Activated naive CD4-positive, alpha-beta T cell treated with anti-CD3 and anti-CD28 coated beads, Interleukin-2, amount 10 ng/mL, durations not matched to agents 7 days and 5 days (primary cell): ENCODE measurements around the gene ENTREP1.

Experiments used
- CTCF ChIA-PET: fragments of 350-600 bp; sonication (Branson Sonifier 250); formaldehyde crosslinking; loops from one replicate; lab custom pipeline; 2021; ENCODE audit warnings: antibody characterized with exemption; lab: Charles Lee
- DNase-seq: peaks from one replicate; pipeline ENCODE4 v3.0.0-alpha.2; 2020
- H3K27ac Mint-ChIP-seq: one replicate; pipeline ENCODE4 v1.8.0; 2021; ENCODE audit warnings: mild to moderate bottlenecking, moderate library complexity, mixed read lengths
- H3K27me3 Mint-ChIP-seq: one replicate; pipeline ENCODE4 v1.8.0; 2021; ENCODE audit warnings: mild to moderate bottlenecking, mixed read lengths
- H3K36me3 Mint-ChIP-seq: one replicate; pipeline ENCODE4 v1.8.0; 2021; ENCODE audit warnings: mixed read lengths
- H3K4me1 Mint-ChIP-seq: one replicate; pipeline ENCODE4 v1.8.0; 2021; ENCODE audit warnings: mixed read lengths
- H3K4me3 Mint-ChIP-seq: one replicate; pipeline ENCODE4 v1.8.0; 2021; ENCODE audit warnings: mild to moderate bottlenecking, moderate library complexity, mixed read lengths
- H3K9me3 Mint-ChIP-seq: one replicate; pipeline ENCODE4 v1.8.0; 2021; ENCODE audit warnings: mixed read lengths

ENTREP1 gene

DNA sequence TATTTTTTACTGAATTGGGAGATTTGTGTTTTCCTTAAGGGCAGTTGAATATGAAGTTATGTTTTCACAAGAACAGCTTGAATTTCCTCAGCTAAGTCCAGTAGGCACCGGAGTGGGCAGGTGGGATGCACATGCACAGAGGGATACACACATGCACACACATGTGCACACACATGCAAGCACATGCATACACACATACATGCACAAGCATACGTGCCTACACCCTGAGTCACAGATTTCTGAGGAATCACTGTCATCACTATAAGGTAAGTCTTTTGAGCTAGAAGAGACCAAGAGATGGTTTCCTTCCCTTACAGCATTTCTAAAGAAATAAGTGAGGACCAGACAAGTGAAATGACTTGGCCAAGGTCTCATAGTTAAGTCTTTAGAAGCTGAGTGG lies 8.7 kb downstream of the ENTREP1 start:
- Mint-ChIP-seq H3K27ac (no peak overlapping the region), H3K36me3 (no peaks in the 10 kb centered on the region), H3K27me3 (peaks cover 17% of the 10 kb centered on the region), H3K9me3 (no peaks in the 10 kb centered on the region), H3K4me1 (no peaks in the 10 kb centered on the region), H3K4me3 (no peak overlapping the region)
- CTCF ChIA-PET, result no interaction called here
- no peak for DNase-seq

DNA sequence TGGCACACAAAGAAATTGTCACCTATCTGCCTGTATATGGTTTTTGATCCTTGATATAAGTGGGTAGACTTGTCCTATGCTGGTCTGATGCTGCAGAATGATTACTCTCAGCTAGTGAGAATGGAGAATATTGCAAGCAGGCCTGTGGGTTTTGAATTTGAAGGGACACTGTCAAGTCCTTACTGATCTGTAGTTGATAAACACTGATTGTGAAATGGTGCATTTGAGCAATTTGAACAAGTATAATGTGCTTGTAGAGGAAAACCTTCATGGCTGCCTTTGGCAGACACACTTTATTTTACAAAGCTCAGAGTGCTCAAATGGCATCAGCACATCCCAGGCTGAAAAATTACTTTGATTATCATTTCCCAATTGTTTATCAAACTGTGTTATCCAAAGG lies 9.3 kb downstream of the ENTREP1 start:
- Mint-ChIP-seq H3K27me3 (peaks cover 17% of the 10 kb centered on the region), H3K36me3 (no peaks in the 10 kb centered on the region), H3K9me3 (no peaks in the 10 kb centered on the region), H3K27ac (no peak overlapping the region), H3K4me1 (no peaks in the 10 kb centered on the region), H3K4me3 (no peak overlapping the region)
- CTCF ChIA-PET, result no interaction called here
- DNase-seq, result no peak

DNA sequence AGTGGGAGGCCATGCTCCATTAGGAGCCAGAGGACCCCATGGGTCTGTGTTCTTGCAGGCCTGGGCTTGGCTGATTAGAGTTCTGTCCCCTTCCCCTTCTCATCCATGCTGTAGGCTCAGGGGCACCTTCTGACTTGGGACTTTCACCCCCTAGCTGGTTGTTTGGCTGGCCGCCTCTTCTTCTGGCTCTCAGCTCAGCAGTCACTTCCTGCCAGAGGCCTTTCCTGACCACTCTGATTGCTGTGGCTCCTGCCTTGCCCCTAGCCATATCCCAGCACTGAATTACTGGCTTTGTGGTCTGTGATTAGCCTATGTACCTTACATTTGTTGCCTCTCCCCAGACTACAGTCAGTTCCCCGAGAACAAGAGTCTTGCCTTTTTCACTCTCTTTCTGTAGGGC lies 14.6 kb downstream of the ENTREP1 start:
- Mint-ChIP-seq H3K36me3 (no peaks in the 10 kb centered on the region), H3K9me3 (no peaks in the 10 kb centered on the region), H3K4me3 (no peak overlapping the region), H3K27ac (no peak overlapping the region), H3K27me3 (peaks cover 6% of the 10 kb centered on the region), H3K4me1 (no peaks in the 10 kb centered on the region)
- CTCF ChIA-PET, result no interaction called here
- DNase-seq, result no peak

DNA sequence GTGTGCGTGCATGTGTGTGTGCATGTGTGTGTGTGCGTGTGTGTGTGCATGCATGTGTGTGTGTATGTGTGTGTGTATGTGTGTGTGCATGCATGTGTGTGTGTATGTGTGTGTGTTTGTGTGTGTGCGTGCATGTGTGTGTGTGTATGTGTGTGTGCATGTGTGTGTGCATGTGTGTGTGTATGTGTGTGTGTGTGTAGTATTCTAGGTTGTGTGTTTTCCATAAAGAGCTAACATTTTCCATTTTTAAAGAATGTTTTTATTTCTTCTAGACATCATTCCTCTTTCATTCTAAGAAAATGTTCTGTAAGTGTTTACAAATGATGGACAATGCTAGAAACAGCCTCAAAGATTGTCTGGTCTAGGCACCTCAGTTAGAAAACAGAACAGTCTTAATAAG lies 15.6 kb downstream of the ENTREP1 start:
- no peak overlapping the region for H3K4me3 Mint-ChIP-seq
- H3K27ac Mint-ChIP-seq, result no peak overlapping the region

DNA sequence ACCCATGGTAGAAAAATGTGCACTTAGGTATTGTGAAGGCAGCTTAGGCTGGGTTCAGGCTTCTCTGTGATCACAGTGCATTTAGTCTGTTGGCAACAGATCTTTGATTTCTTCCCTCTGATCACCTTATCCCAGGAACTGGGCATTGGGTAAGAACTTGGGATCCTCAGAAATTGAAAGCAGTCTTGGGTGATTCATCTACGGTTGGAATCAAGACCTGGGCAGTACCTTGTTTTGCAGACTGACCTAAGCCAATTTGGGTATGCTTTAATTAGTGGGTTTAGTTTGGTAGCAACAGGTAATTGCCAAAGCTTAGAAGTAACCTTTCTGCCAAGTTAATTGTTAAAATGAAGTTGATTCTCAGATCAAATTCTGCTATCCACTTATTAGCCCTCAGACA lies 17.8 kb downstream of the ENTREP1 start:
- no peaks in the 10 kb centered on the region for H3K36me3 Mint-ChIP-seq
- H3K4me3 Mint-ChIP-seq, result no peak overlapping the region
- no peaks in the 10 kb centered on the region for H3K9me3 Mint-ChIP-seq
- H3K4me1 Mint-ChIP-seq, result no peaks in the 10 kb centered on the region
- no peak for DNase-seq
- no peak overlapping the region for H3K27ac Mint-ChIP-seq
- no peaks in the 10 kb centered on the region for H3K27me3 Mint-ChIP-seq
- CTCF ChIA-PET, result interaction anchor here (1.0 kb wide), 1 partner anchor 36 kb away, joined by 3 read pairs; no protein-coding TSS in a partner anchor

More for the DNA sequence above, 15.6 kb downstream of the ENTREP1 start:
- Mint-ChIP-seq H3K27me3 (peaks cover under 1% of the 10 kb centered on the region), H3K9me3 (no peaks in the 10 kb centered on the region), H3K36me3 (no peaks in the 10 kb centered on the region), H3K4me1 (no peaks in the 10 kb centered on the region)
- DNase-seq, result no peak
- CTCF ChIA-PET, result no interaction called here

DNA sequence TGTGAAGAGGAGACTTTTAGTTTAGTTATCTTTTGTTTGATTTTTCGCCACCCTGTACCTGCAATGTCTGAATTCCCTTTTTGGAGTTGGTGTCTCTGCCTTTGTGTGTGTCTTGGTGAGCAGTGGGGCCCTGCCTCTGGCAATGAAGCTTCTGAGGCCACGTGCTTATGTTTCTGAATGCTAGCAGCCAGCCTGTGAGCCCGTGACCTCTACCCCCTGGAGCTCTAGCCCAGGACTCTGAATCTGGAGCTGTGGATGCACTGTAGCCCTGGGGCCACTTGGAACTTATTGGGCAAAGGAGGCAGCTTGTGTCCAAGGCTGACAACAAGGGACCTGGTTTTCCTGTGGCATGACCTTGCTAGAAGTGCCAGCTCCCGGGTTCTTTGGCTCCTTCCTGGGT lies 19.4 kb downstream of the ENTREP1 start:
- no peak overlapping the region for H3K4me3 Mint-ChIP-seq
- no peaks in the 10 kb centered on the region for H3K4me1 Mint-ChIP-seq
- no peaks in the 10 kb centered on the region for H3K36me3 Mint-ChIP-seq
- H3K27me3 Mint-ChIP-seq, result no peaks in the 10 kb centered on the region
- H3K9me3 Mint-ChIP-seq, result no peaks in the 10 kb centered on the region
- CTCF ChIA-PET, result no interaction called here
- no peak for DNase-seq
- no peak overlapping the region for H3K27ac Mint-ChIP-seq

DNA sequence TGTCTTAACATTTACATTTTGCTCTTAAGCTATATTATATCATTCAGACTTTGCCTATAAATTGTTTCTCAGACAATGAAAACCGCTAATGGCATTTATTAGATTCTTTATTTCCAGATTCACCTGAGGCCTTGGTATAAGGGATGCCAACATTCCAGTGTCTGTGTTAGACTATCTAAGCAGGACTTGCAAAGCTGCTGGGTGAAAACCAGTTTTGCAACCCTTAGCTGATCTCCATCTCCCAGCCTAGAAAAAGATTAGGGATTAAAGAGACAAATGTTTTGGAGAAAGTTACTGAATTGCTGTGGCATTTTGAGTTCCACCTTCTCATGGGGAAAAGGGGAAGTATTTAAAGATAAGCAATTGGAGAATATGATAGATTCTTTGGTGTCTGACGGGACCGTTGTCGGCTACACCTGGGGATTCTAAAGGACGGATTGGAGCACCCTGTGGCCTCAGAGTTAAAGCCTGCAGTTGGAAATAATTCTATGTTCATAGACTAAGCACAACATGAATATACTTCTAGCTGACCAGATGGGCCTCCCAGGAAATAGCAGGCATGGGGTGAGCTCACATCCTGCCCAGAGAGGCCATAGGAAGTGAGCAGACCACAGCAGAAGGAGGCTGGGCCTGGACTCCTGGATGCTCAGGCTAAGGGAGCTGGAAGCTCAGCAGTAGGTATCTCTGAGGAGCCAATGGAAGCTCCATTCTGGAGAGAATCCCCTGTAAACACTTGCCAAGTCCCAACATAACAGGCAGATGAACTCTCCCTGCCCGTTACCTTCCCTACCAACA lies 21.8 kb downstream of the ENTREP1 start:
- Mint-ChIP-seq H3K9me3 (no peaks in the 10 kb centered on the region), H3K4me1 (no peaks in the 10 kb centered on the region), H3K4me3 (no peak overlapping the region), H3K27me3 (no peaks in the 10 kb centered on the region), H3K27ac (no peak overlapping the region), H3K36me3 (no peaks in the 10 kb centered on the region)
- no peak for DNase-seq
- CTCF ChIA-PET, result interaction anchor here (1.0 kb wide), 1 partner anchor 11 kb away, joined by 3 read pairs; no protein-coding TSS in a partner anchor

DNA sequence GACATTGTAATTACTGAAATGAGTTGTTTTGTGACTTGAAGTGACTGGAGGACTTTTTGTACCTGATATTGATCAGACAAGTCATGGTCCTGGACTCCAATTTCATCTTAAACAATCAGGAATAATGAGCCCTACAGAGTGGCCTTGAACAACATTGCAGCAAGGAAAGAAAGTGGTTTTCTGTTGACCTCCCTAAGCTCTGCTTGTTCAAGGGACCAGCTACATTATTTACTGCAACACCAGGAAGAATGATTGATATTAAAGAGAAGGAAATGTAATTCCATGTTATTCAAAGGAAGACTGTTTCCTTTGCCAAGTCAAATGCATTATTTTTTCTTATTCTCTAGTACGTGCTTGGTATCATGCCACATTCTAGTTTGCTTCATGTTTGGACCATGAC lies 22.6 kb downstream of the ENTREP1 start:
- Mint-ChIP-seq H3K27me3 (peaks cover 1% of the 10 kb centered on the region), H3K4me3 (no peak overlapping the region)
- CTCF ChIA-PET, result no interaction called here

DNA sequence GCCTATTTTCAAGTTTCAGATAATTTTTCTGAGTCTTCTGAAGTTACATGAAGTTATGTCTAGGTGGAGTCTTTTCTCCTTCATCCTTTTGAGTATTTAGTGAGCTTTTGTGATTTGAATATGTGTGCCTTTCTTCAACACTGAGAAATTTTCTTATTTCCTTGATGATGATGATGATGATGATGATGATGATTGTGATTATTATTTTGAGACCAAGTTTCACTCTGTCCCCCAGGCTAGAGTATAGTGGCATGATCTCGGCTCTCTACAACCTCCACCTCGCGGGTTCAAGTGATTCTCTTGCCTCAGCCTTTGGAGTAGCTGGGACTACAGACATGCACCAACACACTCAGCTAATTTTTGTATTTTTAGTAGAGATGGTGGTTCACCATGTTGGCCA lies 26.2 kb downstream of the ENTREP1 start:
- no peak overlapping the region for H3K27ac Mint-ChIP-seq
- H3K36me3 Mint-ChIP-seq, result no peaks in the 10 kb centered on the region
- no peaks in the 10 kb centered on the region for H3K9me3 Mint-ChIP-seq
- CTCF ChIA-PET, result no interaction called here
- H3K27me3 Mint-ChIP-seq, result peaks cover 6% of the 10 kb centered on the region
- no peak overlapping the region for H3K4me3 Mint-ChIP-seq
- DNase-seq, result no peak
- no peaks in the 10 kb centered on the region for H3K4me1 Mint-ChIP-seq

More for the DNA sequence above, 22.6 kb downstream of the ENTREP1 start:
- H3K9me3 Mint-ChIP-seq, result no peaks in the 10 kb centered on the region
- no peak overlapping the region for H3K27ac Mint-ChIP-seq
- no peaks in the 10 kb centered on the region for H3K36me3 Mint-ChIP-seq
- no peaks in the 10 kb centered on the region for H3K4me1 Mint-ChIP-seq
- DNase-seq, result no peak

DNA sequence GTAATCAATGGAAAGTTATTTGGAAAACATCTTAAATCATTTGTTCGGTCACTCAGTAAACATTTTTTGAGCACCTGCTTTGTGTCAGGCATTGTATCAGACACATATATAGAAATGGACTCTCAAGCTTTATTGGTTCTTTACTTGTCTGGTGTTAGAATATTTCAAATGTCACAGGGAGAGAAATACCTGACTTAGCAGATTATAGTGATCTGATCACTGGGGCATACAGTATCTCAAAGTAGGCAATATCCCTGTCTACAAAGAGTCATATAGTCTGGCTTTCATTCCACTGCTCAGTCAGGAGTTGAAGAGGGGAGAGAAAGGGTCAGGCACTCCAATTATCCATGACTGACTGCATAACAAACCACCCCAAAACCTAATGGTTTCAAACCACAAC lies 30.2 kb downstream of the ENTREP1 start:
- Mint-ChIP-seq H3K9me3 (no peaks in the 10 kb centered on the region), H3K4me3 (no peak overlapping the region), H3K27me3 (peaks cover 13% of the 10 kb centered on the region), H3K36me3 (no peaks in the 10 kb centered on the region), H3K4me1 (no peaks in the 10 kb centered on the region), H3K27ac (no peak overlapping the region)
- no peak for DNase-seq
- CTCF ChIA-PET, result no interaction called here

DNA sequence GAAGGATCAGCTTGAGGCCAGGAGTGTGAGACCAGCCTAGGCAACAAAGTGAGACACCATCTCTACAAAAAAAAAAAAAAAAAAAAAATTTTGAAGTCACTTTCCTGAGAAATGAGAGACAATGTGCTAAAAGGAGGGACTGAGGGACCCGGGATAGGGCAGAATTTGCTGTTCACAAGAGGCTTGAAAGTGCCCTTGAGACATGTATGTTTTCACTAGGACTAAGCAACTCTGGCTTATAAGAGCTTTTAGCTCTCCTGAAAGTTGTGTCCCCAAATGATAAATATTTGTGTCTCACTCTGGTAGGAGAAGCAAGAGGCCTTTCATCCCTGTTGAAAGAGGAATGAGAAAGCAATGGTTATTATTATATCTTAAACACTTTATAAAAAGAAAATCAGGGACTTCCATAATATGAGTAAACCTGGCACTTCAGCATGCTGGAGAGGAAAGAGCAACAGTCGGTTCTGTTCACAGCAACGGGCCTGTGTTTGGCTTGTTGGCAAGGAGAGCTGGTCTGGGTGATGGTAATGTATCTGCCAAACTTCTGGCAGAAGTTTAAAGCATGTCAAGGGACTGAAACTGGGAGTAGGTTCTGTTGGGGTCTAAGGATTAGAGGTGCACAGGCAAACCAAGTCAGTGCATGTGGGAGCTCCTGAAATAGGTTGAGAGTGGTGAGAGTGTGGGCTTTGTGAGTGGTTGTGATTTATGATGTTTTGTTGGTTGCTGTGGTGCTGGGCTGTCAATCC lies 32.2 kb downstream of the ENTREP1 start:
- CTCF ChIA-PET, result no interaction called here
- no peak for DNase-seq
- H3K27ac Mint-ChIP-seq, result no peak overlapping the region
- peaks cover 13% of the 10 kb centered on the region for H3K27me3 Mint-ChIP-seq
- no peaks in the 10 kb centered on the region for H3K9me3 Mint-ChIP-seq
- H3K4me3 Mint-ChIP-seq, result no peak overlapping the region
- H3K4me1 Mint-ChIP-seq, result no peaks in the 10 kb centered on the region
- H3K36me3 Mint-ChIP-seq, result no peaks in the 10 kb centered on the region

DNA sequence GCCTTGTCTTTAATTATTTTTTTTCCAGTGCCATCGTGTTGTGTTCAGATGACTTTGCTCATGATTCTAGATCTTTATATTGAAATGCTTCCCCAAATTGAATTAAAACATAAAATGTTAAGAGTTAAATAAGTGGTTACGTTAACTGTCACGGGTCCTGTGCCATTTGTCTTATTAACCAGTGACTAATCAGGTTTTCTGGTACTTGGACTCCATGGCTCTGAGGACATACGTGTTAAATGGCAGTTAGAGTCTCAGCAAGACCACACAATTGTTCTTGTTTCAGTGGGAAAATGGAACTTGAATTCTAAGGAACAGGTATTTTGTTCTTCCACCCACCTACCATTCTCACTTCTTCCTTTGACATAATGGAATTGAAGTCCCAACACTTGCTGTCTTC lies 32.8 kb downstream of the ENTREP1 start:
- Mint-ChIP-seq H3K27me3 (peaks cover 9% of the 10 kb centered on the region), H3K36me3 (no peaks in the 10 kb centered on the region), H3K4me3 (no peak overlapping the region), H3K27ac (no peak overlapping the region), H3K4me1 (no peaks in the 10 kb centered on the region), H3K9me3 (no peaks in the 10 kb centered on the region)
- no peak for DNase-seq
- CTCF ChIA-PET, result no interaction called here

DNA sequence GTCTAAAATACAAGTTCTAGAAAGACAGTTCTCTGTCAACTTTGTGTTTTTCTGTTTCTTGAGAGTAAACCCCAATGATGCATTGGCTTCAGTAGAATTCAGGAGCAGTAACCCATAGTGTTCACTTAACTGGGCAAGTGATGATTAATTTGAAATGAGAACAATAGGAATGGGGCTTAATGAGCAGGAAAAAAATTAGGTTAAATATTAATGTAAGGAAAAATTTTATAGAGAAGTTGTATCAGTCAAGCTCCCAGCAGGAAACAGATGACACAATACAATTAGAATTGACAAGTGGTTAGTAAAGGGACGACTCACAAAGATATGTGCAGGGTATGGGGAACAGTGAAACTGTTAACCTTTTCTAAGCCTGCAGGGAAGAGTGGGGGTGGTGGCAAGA lies 38.2 kb downstream of the ENTREP1 start:
- Mint-ChIP-seq H3K4me3 (no peak overlapping the region), H3K36me3 (no peaks in the 10 kb centered on the region), H3K27ac (no peak overlapping the region), H3K27me3 (peaks cover 8% of the 10 kb centered on the region), H3K9me3 (no peaks in the 10 kb centered on the region), H3K4me1 (no peaks in the 10 kb centered on the region)
- CTCF ChIA-PET, result no interaction called here
- no peak for DNase-seq

DNA sequence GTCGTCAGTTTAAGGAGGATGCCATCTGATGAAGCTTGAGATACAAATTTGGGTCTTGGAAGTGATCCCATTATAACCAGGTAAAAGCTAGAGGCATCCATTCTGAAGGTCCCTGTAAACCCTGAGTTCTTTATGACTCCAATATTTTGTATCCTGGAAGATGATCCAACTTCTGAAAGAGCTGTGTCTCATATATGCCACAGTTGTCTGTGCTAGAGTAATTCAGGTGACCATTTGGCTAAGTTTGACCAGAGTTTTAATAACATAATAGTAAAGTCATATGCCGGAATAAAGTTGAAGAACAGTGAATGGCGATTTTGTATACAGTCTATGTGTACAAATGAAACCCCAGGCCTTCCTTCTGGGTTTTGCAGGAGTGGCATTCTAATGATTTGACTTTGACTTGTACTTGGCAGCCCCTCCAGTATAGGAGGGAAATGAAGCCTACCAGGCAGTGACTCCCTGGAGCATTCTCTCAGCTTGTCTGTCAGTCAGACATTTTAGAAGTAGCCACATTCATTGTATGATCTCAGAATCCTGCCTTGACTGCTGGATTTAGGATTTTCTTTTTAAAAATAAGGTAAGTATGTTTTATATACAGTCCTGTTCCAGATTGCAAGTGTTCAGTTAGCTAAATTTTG lies 39.6 kb downstream of the ENTREP1 start:
- H3K9me3 Mint-ChIP-seq, result no peaks in the 10 kb centered on the region
- H3K4me3 Mint-ChIP-seq, result no peak overlapping the region
- CTCF ChIA-PET, result no interaction called here
- no peaks in the 10 kb centered on the region for H3K36me3 Mint-ChIP-seq
- DNase-seq, result no peak
- H3K4me1 Mint-ChIP-seq, result no peaks in the 10 kb centered on the region
- peaks cover 5% of the 10 kb centered on the region for H3K27me3 Mint-ChIP-seq
- no peak overlapping the region for H3K27ac Mint-ChIP-seq
